Karpas-422 (cell line): ENCODE measurements around the gene ASPSCR1. TPM values are rescaled to one million over a fixed set of nuclear protein-coding genes. Genes with fewer than 3 reads are reported as not detected.

Experiments used
- DNase-seq: peaks from one replicate; pipeline ENCODE4 v3.0.0-alpha.2; 2015
- H2AFZ ChIP-seq: fragments of 200-600 bp; sonication (generic); 2 replicates; pipeline ENCODE4 v1.6.1; 2014; ENCODE audit warnings: antibody characterized with exemption, low read length, mixed read lengths
- H3K27ac ChIP-seq: fragments of 200-600 bp; sonication (generic); 2 replicates; pipeline ENCODE4 v1.5.1; 2014; ENCODE audit warnings: mild to moderate bottlenecking, low read length, moderate library complexity
- H3K27me3 ChIP-seq: fragments of 200-600 bp; sonication (generic); 2 replicates; pipeline ENCODE4 v1.6.1; 2014; ENCODE audit warnings: low read length, mixed read lengths
- H3K36me3 ChIP-seq: fragments of 200-600 bp; sonication (generic); 2 replicates; pipeline ENCODE4 v1.6.1; 2014; ENCODE audit warnings: low read length, mixed read lengths; ENCODE audit not compliant: insufficient read depth
- H3K4me1 ChIP-seq: fragments of 200-600 bp; sonication (generic); 2 replicates; pipeline ENCODE4 v1.6.1; 2014; ENCODE audit warnings: mild to moderate bottlenecking, low read length, mixed read lengths
- H3K4me2 ChIP-seq: fragments of 200-600 bp; sonication (generic); 2 replicates; pipeline ENCODE4 v1.6.1; 2014; ENCODE audit warnings: low read length, low read depth, mild to moderate bottlenecking; ENCODE audit not compliant: poor library complexity, severe bottlenecking
- H3K4me3 ChIP-seq: fragments of 200-600 bp; sonication (generic); 2 replicates; pipeline ENCODE4 v1.5.1; 2014; ENCODE audit warnings: mild to moderate bottlenecking, antibody characterized with exemption, low read length, mixed read lengths
- H3K79me2 ChIP-seq: fragments of 200-600 bp; sonication (generic); 2 replicates; pipeline ENCODE4 v1.6.1; 2014; ENCODE audit warnings: mild to moderate bottlenecking, low read length, mixed read lengths
- H3K9ac ChIP-seq: fragments of 200-600 bp; sonication (generic); 2 replicates; pipeline ENCODE4 v1.6.0; 2014; ENCODE audit warnings: low read length
- H3K9me2 ChIP-seq: fragments of 200-600 bp; sonication (generic), shearing (Covaris generic); replicated peaks from 2 replicates; pipeline ENCODE4 v1.6.0; 2014; ENCODE audit warnings: mild to moderate bottlenecking, low read length, moderate library complexity; ENCODE audit not compliant: insufficient read depth
- H3K9me3 ChIP-seq: fragments of 300-700, 200-600 bp; sonication (generic); 2 replicates; pipeline ENCODE4 v1.6.1; 2014; ENCODE audit warnings: low read length, mixed read lengths
- H4K20me1 ChIP-seq: fragments of 200-600 bp; sonication (generic); 2 replicates; pipeline ENCODE4 v1.6.1; 2014; ENCODE audit warnings: mild to moderate bottlenecking, antibody characterized with exemption, low read length, low read depth; ENCODE audit not compliant: insufficient read depth
- total RNA-seq: library from RNA; depleted of rRNA; stranded (reverse); fragments of >200 nt; shearing (Covaris generic); gene quantifications from 2 replicates; pipeline ENCODE4 v1.2.3, GENCODE V29; 2014; ENCODE audit warnings: low replicate concordance

Gene ASPSCR1
- total RNA-seq, 1 experiment from 2014 or later, result 38.7 TPM

DNA sequence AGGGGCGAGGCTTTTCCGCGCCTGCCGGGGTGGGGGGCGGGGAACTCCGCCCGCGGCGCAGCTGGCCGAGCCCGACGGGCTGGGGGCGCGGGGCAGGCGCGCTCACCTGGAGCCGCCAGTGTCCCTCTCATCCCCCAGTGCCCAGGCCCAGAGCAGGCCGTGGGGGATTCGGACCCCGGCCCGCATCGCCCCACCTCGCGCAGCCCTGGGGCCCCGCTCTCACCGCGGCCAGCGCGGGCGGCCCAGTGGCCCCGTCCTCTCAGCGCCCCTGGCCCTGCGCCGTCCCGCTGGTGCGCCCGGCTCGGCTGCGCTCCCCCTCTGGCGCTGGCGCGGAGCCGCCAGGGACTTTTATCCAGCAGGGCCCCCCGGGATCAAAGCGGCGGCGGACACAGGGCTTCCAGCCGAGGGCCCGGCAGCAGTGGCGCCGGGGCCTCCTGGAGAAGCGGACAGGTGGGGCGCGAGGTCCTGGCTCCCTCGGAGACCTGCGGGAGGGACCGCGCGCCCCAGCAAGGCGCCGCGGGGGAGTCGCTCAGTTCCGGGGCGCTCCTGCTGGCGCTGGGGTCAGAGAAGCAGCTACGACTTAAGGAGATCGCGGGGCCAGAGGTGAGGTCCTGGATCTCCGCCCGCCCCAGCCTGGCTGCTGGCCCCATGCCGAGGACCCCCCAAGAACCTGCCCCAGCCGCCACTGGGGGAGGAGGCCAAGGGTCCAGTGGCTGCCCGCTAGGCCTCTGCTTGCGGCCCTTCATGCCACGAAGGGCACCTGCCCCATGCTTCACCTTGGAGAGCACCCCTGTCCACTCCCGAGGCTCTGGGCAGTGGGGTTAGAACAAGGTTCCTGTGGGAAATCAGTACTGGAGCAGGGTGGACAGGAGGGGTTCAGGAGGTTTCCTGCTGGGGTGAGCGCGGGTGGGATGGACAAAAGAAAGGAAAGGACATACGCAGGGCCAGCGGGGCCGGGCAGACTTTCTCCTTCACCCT lies 15.6 kb upstream of the ASPSCR1 start:
- H3K9me2 ChIP-seq, result no peaks in the 10 kb centered on the region
- no peaks in the 10 kb centered on the region for H3K79me2 ChIP-seq
- H3K36me3 ChIP-seq, result no peaks in the 10 kb centered on the region
- H3K4me3 ChIP-seq, result no peak overlapping the region
- peaks cover 5% of the 10 kb centered on the region for H3K4me1 ChIP-seq
- H3K27ac ChIP-seq, result no peak overlapping the region
- DNase-seq, result no peak
- H3K27me3 ChIP-seq, result no peaks in the 10 kb centered on the region
- no peaks in the 10 kb centered on the region for H4K20me1 ChIP-seq
- no peak overlapping the region for H2AFZ ChIP-seq
- H3K4me2 ChIP-seq, result no peak overlapping the region
- H3K9me3 ChIP-seq, result no peaks in the 10 kb centered on the region
- H3K9ac ChIP-seq, result no peak overlapping the region

GRCh38 chr17:81962499-81963441 lies 14.7 kb upstream of the ASPSCR1 start:
- Histone ChIP-seq H3K4me2 (no peak overlapping the region), H3K79me2 (no peaks in the 10 kb centered on the region), H3K4me1 (peaks cover 14% of the 10 kb centered on the region), H3K27ac (no peak overlapping the region), H2AFZ (no peak overlapping the region), H4K20me1 (no peaks in the 10 kb centered on the region), H3K4me3 (no peak overlapping the region), H3K9me3 (no peaks in the 10 kb centered on the region), H3K9ac (no peak overlapping the region), H3K36me3 (no peaks in the 10 kb centered on the region), H3K9me2 (no peaks in the 10 kb centered on the region), H3K27me3 (no peaks in the 10 kb centered on the region)
- no peak for DNase-seq

GRCh38 chr17:81964081-81964849 lies 13.2 kb upstream of the ASPSCR1 start:
- Histone ChIP-seq H2AFZ (no peak overlapping the region), H4K20me1 (no peaks in the 10 kb centered on the region), H3K9me2 (no peaks in the 10 kb centered on the region), H3K4me2 (no peak overlapping the region), H3K79me2 (no peaks in the 10 kb centered on the region), H3K27me3 (no peaks in the 10 kb centered on the region), H3K9me3 (no peaks in the 10 kb centered on the region), H3K27ac (no peak overlapping the region), H3K4me3 (no peak overlapping the region), H3K36me3 (no peaks in the 10 kb centered on the region), H3K9ac (no peak overlapping the region), H3K4me1 (peaks cover 23% of the 10 kb centered on the region)
- DNase-seq, result no peak

DNA sequence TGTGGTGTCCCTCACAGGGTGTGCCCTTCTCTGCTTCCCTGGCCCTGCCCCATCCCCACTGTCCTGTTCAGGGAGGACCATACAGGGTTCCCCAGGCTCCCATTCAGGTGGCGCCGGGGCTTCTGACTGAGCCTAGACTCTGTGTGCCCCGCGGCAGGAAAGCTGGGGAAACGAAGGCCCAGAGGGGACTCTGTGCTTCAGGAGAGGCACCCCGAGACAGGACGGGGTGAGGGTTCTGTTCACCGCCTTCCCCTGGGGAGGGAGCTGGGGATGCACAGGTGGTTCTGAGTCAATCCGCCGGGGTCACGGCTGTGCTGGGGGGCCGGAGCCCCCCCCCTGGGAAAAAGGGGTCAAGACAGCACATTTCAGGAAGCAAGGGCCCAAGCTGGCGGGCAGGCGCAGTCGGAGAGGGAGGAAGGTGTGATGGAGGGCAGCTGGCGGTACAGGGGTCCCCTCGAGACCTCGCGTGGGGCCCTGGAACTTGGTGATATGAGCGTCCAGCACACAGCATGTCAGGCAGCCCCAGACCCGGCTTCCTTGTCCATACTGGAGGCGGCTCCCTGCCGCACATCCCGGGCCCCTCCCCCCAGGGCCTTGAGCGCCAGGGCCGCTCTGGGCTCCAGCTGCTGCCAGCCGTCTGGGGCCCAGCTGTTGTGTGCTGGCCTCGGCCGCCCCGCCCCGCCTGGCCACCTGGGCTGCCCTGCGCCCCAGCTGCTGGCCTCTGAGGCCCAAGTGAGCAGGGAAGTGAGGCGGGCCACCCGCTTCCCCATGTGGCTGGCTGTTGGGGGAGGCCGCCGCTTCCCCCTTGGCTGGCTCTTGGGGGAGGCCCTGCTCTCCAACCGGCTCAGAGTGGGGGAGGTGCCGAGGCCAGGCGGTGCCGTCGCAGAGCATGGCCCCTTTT lies 10.8 kb upstream of the ASPSCR1 start:
- Histone ChIP-seq H3K36me3 (no peaks in the 10 kb centered on the region), H3K9me3 (no peaks in the 10 kb centered on the region), H3K9me2 (no peaks in the 10 kb centered on the region), H3K4me1 (peaks cover 23% of the 10 kb centered on the region), H3K9ac (peak overlapping the region; percentile 71), H3K4me3 (peak overlapping the region; percentile 62; the same call in 1 of the 2 replicates), H2AFZ (peak overlapping the region; percentile 94; the same call in 1 of the 2 replicates), H3K27ac (no peak overlapping the region), H3K4me2 (peak overlapping the region; percentile 75), H4K20me1 (no peaks in the 10 kb centered on the region), H3K27me3 (no peaks in the 10 kb centered on the region), H3K79me2 (no peaks in the 10 kb centered on the region)
- peak; percentile 65 for DNase-seq

DNA sequence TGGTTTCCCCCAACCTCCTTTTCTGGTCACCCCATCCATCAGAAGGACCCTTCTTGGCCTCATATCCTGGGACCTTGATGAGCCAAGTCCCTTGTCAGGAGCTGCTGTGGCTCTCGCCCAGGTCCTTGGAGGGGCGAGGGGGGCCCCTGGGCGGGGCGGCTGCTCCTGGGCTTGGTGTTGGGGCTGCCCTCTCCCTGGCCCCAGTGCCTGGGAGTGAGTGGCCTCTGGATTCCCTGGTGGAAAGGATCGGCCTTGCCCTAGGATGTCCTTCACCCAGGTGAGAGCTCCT lies 10.2 kb upstream of the ASPSCR1 start:
- no peaks in the 10 kb centered on the region for H3K27me3 ChIP-seq
- no peaks in the 10 kb centered on the region for H3K79me2 ChIP-seq
- peak overlapping the region; percentile 71 for H3K9ac ChIP-seq
- peak overlapping the region; percentile 75 for H3K4me2 ChIP-seq
- H3K36me3 ChIP-seq, result no peaks in the 10 kb centered on the region
- H3K9me3 ChIP-seq, result no peaks in the 10 kb centered on the region
- H3K9me2 ChIP-seq, result no peaks in the 10 kb centered on the region
- H2AFZ ChIP-seq, result peak overlapping the region; percentile 94
- peaks cover 23% of the 10 kb centered on the region for H3K4me1 ChIP-seq
- H3K27ac ChIP-seq, result no peak overlapping the region
- no peak for DNase-seq
- H4K20me1 ChIP-seq, result no peaks in the 10 kb centered on the region
- H3K4me3 ChIP-seq, result peak overlapping the region; percentile 62; the same call in 1 of the 2 replicates

DNA sequence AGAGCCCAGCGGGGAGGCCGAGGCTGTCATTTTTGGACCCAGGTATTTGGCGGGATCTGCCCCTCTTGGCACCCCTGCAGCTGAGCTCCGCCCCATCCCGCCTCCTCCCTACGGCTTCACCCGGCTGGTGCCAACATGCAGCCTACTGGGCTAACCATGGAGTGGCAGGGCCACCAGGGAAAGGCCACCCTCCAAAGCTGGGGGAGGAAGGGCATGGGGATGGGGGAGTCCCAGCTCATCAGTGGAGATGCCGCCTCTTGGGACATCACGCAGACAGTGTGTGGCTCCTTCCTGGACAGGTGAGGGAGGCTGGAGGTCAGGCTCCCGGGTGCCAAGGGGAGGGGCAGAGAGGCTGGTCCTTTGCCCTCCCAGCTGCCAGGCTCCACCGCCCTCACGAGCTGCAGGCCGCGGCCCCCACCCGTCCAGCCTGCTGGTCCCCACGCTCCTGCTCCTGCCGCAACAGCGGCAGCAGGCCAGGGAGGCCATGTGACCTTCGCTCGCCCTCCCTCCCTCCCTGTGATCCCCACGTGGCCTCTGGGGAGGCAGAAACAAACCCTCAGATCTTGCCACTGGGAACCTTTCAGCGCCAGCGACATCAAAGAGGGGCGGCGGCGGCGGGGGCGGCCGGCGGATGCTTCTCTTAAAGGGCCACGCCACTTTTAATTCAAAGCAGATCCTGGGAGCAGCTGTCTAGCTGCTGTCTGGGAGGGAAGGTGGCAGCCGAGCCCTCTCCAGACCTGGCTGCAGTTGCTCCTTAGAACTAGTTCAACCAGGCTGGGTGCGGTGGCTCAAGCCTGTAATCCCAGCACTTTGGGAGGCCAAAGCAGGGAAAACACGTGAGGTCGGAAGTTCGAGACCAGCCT lies 9.7 kb upstream of the ASPSCR1 start:
- Histone ChIP-seq H3K4me2 (peak overlapping the region; percentile 75), H3K27me3 (no peaks in the 10 kb centered on the region), H3K9me2 (no peaks in the 10 kb centered on the region), H3K9me3 (no peaks in the 10 kb centered on the region), H3K27ac (no peak overlapping the region), H3K4me1 (peaks cover 23% of the 10 kb centered on the region), H3K79me2 (no peaks in the 10 kb centered on the region), H3K4me3 (peak overlapping the region; percentile 62), H2AFZ (peak overlapping the region; percentile 94), H4K20me1 (no peaks in the 10 kb centered on the region), H3K36me3 (no peaks in the 10 kb centered on the region), H3K9ac (peak overlapping the region; percentile 71)
- peak; percentile 90 for DNase-seq
